Activated T-cell treated with anti-CD3 and anti-CD28 coated beads for 1 hour (primary cell): ENCODE results near the gene STAT5A.
A peak's percentile ranks its signal among the peaks of the same experiment; 100 is the strongest.

Source experiments
- DNase-seq: peaks from one replicate; pipeline ENCODE4 v3.0.0-alpha.2; 2020; ENCODE audit warnings: low read depth

Gene STAT5A

GRCh38 chr17:42268236-42268635, 20.1 kb upstream of the STAT5A start:
- DNase-seq: no peak

DNA sequence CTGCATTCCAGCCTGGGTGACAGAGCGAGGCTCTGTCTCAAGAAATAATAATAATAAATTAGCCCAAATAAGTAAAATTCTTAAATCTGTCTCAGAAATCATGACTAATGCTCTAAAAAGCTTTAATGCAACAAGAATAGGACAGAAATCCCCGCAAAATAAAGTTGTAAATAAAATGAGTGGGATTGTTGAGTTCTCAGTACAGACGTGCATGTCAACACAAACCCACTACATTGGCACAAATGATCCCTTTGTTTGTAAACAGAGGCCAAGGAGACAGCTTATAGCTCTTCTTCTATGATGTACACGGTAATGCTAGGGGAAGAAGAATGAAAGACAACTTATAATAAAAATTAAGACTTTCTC, 18.1 kb upstream of the STAT5A start:
- DNase-seq: no peak

DNA sequence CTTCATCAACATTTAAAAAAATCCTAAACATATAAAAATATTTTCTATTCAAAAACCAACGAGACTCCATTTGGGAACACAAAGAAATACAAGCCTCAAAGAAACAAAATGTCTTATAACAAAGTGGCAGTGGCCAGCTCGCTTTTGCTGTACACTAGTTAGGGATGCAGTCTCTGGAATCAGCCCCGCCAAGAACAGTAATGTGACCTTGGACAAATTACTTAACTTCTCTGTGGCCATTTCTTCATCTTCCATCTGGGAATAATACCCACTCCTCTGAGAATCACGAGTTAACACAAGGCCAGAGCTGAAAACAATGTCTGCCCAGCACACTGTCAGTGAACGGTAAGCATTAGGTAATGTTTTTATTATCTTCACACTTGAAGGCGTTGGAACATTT, 17.7 kb upstream of the STAT5A start:
- no peak for DNase-seq

- DNase-seq: no peak
Observed at GRCh38 chr17:42271006-42271778, 17.1 kb upstream of the STAT5A start.

- DNase-seq: no peak
Observed at GRCh38 chr17:42271779-42272035, 16.6 kb upstream of the STAT5A start.

- DNase-seq: no peak
Observed at GRCh38 chr17:42272162-42272907, 16.0 kb upstream of the STAT5A start.

GRCh38 chr17:42273474-42274252, 14.6 kb upstream of the STAT5A start:
- DNase-seq: no peak

- no peak for DNase-seq
Observed at GRCh38 chr17:42274253-42274542, 14.1 kb upstream of the STAT5A start.

DNA sequence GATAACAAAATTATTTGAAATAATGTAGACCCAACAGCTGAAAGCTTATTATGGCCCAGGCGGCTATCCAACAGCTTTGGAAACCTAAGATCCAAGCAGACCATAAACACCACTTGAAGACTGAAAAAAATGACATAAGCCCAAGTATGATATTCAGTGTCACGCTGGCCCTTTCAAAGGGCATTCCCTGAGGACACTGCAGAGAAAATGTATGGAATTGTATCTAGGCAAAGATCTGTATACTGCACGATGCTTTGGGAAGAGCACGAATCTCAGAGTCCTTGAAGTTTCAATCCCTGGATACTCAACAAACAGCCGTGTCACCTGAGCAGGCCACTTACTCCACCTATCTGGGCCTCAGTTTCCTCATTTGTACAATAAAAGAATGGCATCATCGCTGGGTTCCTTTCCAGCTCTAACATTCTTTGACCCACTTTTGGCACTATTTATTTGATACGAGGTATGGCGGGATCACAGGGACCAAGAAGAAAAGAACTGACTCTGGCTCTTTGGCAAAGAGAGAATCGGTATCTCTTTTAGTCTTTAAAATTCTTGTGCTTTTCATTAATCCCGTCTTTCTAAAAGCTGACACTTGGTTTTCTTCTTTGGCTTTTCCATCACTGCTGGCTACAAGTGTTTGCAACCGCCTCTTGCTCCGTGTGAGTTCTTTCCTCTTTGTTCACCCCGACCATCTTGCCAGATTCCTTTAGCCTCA, 13.3 kb upstream of the STAT5A start:
- no peak for DNase-seq

DNA sequence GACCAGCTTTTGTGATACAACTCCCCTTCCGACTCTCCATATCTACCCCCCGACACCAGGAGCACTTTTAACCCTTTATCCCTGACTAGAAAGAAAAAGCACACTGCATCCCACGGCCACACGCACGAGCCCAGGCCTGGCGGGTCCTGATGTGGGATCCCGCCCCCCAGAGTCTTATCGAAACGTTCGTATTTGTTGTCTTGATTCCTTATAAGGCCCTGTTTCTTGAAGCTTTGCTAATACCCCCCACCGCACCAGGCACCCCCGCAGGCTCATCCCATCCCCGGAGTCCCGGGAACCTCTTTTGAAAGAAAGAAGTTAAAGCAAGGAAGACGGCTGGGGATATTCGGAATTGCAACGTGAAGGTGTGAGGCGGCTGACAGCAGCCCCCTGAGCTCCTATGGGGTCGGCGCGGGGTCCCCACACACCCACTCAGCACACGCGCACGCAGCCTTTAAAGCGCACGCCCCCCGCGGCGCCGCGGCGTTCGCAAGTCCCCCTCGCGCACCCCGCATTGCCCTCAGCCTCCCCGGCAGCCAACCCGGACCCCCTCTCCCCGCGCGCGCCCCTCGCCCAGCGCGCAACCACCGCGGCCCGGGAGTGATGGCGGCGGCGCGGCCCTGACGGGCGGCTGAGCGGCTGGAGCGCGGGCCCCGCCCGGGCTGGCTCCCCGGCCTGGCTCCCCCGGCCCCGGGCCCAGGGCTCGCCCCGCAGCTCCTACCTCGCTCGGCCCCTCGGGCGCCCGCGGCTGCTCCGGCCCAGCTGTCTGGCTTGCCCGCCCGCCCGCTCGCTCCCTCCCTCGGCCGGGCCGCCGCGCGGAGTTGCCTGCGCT, 12.6 kb upstream of the STAT5A start:
- DNase-seq: peak; percentile 19

DNA sequence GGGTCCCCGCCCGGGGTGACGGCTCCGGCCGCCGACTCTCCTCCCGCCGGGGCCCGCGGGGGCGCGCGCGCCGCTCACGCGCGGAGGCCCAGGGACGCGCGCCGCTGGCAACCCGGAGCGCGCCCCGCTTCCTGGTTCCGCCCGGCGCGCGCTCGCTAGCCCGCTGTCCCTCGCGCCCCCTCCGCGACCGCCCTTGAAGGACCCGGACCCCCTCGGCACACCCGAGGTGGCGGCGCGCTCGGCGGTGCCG, 12.0 kb upstream of the STAT5A start, which contains the start of gene STAT5B:
Gene STAT5B, minus strand, starts transcription at position 33 of the 250 bp plus-strand sequence. CDS start 44,264 bp downstream, outside the sequence.
- peak; percentile 53 for DNase-seq

- no peak for DNase-seq
Observed at GRCh38 chr17:42276609-42277341, 11.5 kb upstream of the STAT5A start.

GRCh38 chr17:42277342-42277712, 11.0 kb upstream of the STAT5A start:
- DNase-seq: no peak

DNA sequence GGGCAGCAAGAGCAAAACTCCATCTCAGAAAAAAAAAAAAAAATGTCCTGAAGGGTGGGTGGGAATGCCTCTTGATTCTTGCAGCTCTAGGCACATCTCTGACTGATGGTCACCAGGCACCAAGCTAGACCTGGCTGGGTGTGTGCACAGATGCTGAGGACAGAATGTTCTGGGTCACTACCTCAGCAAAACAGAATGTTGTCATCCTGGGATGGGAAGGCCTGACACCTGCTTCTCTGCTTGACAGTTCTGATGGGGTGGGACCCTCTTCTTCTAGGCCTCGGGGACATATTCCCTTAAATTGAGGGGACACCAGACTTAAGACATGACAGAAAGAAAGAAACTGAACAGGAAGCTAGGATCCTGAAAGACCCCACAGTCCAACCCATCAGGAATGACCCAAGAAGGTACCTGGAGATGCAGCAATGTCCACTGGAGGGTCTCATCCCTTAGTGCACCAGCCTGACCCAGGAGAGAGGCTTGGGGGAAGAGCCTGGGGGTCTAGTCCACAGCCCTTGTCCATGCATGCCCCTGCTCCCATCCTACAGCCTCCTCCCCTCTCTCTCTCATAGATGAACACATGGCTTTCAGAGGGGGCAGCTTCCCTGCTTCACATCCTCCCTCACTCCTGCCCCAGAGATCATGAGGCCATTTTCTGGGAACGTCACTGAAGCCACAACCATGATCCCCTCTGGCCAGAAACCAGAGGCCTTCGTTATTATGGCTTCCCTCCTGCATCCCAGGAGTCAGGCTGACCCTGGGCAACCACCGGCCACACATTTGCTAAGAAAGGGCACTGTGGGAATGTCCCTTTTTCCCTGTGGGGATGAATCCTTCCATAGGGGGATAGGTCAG, 8.3 kb upstream of the STAT5A start:
- no peak for DNase-seq

DNA sequence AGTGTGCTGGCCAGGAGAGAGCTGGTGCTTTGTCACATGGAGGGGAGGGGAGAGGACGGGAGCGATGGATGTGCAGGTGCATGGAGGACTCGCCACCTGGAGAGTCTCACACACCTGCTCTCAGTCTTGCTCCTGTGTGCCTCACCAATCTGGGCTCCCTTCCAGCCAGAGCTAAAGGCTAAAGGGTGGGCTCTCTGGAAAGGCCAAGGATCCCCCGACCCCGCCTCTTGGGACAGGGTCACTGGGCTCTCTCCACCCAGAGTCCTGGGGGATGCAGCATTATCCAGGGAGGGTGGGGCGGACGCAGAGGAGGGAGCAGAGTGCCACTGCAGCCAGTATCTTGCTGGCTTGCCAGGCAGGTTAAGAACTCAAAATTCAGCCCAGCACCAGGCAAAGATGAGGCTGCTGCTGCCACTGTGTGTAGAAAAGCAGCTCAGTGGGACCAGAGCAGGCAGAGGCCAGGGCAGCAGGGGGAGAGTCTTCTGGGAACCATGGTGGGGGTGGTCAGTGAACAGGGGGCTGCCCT, 6.7 kb upstream of the STAT5A start:
- no peak for DNase-seq

GRCh38 chr17:42282478-42283080, 5.7 kb upstream of the STAT5A start:
- no peak for DNase-seq

- DNase-seq: no peak
Observed at GRCh38 chr17:42283241-42284023, 4.9 kb upstream of the STAT5A start.

DNA sequence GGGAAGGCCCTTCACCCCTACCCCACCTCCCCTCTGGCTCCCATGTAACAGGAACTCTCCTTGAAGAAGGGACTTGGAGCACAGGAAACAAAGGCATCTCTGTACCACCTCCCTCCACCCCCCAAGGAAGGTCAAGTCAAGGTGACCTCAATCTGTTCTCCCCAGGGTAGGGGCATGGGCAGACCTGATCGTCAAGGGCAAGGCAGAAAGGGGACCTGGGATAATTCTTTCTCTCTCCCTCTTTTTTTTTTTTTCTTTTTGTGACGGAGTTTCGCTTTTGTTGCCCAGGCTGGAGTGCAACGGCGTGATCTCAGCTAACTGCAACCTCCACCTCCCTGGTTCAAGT, 4.3 kb upstream of the STAT5A start:
- DNase-seq: no peak

- no peak for DNase-seq
Observed at GRCh38 chr17:42284566-42284965, 3.7 kb upstream of the STAT5A start.
